Glomerular visceral epithelial cell (primary cell): ENCODE results near the gene HMOX1.
A peak's percentile ranks its signal among the peaks of the same experiment; 100 is the strongest.

ENCODE experiments used
- DNase-seq: peaks from one replicate; pipeline ENCODE4 v3.0.0-alpha.2; 2016; ENCODE audit errors: extremely low spot score

The HMOX1 gene

DNA sequence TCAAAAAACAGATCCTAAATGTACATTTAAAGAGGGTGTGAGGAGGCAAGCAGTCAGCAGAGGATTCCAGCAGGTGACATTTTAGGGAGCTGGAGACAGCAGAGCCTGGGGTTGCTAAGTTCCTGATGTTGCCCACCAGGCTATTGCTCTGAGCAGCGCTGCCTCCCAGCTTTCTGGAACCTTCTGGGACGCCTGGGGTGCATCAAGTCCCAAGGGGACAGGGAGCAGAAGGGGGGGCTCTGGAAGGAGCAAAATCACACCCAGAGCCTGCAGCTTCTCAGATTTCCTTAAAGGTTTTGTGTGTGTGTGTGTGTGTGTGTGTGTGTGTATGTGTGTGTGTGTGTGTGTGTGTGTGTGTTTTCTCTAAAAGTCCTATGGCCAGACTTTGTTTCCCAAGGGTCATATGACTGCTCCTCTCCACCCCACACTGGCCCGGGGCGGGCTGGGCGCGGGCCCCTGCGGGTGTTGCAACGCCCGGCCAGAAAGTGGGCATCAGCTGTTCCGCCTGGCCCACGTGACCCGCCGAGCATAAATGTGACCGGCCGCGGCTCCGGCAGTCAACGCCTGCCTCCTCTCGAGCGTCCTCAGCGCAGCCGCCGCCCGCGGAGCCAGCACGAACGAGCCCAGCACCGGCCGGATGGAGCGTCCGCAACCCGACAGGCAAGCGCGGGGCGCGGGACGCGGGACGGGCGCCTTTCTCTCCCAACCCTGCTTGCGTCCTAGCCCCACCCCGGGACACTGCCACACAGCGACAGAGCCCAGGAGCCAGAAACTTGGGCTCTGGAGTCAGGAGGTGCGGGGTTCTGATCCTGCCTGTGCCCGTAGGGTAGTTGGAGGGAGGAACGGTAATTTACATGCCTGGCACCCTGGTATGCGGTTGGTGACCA, at the start of gene HMOX1:
Gene HMOX1, plus strand, starts transcription at position 560 of the 887 bp plus-strand sequence. Its CDS starts 78 bp downstream, at position 638.
- peak; percentile 82 for DNase-seq

DNA sequence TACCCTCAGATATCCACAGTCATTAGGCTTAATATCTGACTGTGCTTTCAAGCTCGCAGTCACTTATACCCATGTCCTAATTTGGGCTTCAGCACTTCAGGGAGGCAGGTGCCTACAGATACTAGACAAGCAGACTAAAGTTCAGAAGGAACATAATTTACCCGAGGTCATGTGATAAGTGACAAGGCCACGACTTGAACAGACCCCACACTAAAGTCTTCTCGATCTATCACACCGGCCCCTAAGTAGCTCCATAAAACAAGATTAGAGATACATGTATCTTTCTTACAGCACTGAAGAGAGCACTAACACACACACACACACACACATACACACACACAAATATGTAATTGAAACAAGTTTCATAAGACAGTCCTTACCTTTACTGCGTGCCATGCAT, 48.6 kb upstream of the HMOX1 start:
- no peak for DNase-seq

- DNase-seq, result no peak
These were observed 47.7 kb upstream of the HMOX1 start for GRCh38 chr22:35333220-35333619.

DNA sequence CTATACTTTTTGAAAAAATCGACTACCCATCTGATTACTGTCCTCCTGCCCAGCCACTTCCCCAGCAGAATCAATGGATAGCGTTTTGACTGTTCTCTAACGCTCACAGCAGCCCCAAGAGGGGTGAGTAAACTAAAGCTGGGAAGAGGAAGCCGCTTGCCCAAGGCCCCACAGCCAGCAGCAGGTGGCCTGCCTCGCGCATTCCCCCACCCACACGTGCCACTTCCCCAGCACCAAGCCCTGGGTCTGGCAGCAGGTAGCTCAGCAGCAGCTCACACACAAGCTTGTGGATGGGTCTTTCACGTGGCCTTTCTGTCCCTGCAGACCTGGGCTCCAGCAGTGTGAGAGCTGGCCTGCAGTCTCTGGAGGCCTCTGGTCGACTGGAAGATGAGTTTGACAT, 46.9 kb upstream of the HMOX1 start:
- DNase-seq, result no peak

DNA sequence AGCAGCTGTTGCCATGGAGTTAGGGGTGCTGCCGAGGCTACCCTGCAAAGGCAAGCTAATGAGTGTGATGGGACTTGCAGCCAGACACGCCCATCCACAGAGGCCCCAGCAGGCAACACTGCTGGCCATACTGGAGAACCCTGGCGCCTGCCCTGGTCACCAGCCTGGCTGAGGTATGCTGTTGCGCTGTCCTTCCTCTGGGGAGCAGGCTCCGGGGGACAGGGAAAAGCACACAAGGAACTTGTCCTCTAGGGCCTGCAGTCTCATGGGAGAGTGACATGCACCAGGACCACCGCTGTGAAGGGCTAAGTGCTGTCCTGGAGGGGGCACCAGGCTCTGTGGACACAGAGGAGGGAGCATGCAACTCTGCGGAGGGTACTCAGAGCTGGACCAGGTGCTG, 45.4 kb upstream of the HMOX1 start:
- no peak for DNase-seq

DNA sequence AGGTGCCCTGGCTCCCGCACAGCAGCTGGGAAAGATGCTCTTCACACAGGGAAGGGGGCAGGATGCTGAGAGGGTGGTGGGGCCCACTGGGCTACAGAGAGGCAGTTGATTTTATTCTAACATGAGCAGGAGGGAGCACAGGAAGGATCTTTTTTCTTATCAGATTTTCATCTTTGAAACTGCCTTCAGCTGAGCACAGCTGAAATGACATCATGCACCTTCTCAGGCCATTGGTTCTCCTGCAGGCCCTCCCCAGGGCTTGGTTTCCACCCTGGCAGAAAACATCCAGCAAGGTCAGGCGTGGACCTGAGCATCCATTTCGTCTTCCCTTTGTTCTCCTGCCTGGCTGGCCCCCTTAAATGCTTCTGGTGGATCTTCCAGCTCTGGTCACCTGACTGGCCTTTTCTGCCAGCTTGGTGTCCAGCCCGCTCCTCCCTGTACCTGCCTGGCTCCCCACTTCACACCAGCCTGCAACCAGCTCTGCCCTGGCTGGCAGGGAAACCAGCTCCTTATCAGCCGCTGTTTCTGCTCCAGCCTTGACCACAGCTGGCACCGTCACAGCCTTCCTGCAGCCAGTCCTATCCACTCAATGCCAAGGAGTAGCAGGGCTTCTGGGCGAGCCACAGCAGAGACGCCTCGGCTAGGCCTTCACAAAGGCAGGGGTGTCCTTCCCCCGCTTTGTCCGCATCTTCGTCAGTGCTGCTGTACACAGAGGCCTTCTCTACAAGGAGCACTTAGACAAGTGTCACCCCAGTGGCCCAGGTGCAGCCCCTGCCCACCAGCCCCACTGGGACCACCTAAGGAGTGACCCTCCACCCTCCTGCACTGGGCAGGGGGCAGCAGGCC, 44.7 kb upstream of the HMOX1 start:
- DNase-seq, result no peak

DNA sequence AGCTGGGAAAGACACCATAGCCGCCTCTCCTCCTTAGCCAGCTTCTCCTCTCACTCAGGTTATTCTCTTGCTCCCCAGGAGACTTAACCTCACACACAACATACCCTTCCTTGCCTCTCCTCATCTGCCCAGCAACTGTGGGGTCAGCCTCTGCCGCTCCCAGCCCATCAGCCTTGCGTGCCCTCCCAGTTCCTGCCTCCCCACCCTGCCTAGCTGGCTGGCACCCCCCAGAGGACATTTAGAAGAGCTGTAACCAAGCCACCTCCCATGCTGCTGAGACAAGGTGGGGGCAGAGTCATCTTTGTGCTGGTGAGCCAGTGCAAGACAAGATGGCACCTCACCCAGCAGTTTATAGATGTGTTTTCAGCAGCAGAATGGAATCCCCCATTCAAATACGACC, 43.0 kb upstream of the HMOX1 start:
- no peak for DNase-seq

DNA sequence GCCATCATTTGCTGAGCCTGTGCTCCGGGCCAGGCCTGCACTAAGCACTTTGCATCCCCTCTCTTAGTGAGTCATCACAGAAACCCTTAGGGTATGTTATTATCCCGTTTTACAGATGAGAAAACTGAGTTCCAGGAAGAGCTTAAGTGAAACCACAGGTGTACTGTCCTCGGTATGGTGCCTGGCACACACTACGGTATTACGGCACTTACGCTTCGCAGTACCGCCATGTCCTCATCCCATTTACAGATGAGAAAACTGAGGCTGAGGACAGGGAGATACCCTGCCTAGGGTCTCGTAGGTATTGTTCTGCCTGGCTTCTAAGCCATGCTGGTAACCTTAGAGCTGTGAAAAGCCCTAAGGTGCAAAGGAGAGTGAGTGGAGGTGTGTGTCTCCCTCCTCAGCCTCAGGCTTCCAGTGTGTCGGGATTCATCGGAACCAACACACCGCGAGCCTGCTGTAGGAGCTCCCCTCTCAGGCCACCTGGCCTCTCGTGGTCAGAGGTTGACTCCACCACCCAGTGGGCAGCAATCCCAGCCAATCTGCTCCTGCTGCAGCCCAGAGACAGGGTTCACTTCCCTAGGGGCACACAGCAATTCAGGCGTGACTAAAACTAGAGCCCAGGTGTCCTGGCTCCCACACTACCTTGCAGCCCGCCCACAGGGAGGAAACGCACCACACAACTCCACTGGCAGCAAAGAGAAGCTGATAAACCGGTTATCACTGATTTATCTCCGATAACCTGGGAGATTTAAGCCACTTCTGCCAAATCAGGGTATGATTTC, 39.6 kb upstream of the HMOX1 start:
- DNase-seq, result no peak

DNA sequence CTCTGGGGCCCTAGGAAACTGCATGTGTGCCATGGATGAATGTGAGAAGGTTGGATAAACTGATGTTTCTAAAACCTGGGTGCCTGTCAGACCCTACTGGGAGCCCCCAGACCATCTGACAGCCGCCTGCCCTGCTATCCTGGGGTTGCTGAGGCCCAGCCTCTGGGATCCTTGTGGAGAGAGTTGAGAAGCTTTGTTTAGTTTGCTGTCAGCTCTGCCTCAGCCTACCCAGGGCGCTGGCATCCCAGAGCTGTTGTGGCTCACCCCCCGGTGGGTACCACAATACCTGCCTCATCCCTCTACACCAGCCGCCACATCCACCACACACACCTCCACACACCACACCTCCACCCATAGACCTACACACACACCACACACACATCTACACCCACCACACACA, 38.5 kb upstream of the HMOX1 start:
- DNase-seq, result no peak

DNA sequence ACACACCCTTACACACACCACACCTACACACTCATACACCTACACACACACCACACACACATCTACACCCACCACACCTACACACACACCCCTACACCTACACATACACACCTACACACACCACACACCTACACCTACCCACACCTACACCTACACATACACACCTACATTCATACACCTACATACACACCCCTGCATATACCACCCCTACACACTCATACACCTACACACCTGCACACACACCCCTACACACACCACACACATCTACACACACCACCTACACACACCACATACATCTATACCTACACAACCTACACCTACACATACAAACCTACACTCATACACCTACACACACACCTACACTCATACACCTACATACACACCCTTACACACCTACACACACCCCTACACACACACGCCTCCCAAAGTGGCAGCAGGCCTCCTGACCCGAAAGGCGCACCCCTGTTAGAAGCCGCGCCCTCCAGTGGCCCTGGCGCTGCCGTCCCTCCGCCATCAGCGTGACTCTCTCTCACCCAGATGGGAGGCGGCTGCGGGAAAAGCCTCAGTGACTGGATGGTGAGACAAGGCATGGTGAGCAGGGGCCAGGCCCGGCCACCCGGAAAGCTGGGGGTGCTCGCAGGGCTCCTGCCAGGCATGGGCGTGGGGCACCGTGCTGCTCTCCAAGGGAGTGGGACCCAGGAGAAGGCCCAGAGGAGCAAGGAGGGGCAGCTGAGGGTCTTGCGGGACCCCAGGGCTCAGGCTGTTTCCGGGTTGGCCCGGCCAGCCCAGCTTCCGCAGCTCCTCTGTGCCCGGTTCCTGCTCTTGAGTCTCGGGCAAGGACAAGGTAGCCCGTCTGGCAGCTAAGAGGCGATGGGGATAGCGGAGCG, 37.0 kb upstream of the HMOX1 start:
- DNase-seq, result no peak

- DNase-seq, result no peak
These were observed 35.8 kb upstream of the HMOX1 start for GRCh38 chr22:35344956-35345690.

GRCh38 chr22:35345808-35346505, 34.9 kb upstream of the HMOX1 start:
- DNase-seq, result no peak

DNA sequence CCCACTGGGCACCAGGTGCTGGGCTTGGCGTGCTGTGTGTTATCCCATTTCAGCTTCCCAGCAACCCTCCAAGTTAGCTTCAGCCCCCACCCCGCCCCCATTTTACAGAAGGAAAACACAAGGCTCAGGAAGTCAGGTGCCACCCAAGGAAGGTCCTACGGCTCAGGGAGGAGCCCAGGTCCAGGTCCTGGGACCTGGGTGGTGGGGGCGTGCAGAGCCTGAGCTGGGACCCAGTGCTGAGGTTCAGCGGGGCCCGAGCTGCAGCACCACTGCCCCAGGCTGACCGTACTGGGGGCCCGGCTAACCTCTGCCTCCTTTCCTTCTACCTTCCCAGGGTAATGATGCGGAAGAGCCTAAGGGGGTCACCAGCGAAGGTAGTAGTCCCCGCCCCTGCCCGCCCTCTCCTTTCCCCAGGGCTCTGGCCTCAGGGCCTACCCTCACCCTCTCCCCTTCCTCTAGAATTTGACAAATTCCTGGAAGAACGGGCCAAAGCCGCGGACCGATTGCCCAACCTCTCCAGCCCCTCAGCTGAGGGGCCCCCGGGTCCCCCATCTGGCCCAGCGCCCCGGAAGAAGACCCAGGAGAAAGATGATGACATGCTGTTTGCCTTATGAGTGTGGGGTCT, 34.2 kb upstream of the HMOX1 start:
- no peak for DNase-seq

DNA sequence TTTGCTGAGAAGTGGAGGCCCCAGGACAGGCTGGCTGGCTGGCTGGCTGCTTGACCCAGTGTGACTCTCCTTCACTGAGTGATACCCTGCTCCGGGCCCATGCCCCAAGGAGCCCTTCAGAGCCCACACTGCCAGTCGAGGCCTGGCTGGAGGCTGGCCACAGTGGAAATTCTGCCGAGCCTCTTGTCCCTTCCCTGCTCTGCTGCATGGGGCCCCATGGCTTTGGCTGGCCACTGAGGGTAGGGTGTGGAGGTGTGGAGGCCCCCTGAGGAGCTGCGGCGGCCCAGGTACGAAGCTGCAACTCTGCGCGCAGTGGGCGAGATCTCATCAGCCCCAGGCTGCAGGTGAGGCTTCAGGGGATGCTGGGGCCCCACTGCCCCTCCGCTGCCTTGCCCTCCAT, 33.4 kb upstream of the HMOX1 start:
- DNase-seq, result no peak

DNA sequence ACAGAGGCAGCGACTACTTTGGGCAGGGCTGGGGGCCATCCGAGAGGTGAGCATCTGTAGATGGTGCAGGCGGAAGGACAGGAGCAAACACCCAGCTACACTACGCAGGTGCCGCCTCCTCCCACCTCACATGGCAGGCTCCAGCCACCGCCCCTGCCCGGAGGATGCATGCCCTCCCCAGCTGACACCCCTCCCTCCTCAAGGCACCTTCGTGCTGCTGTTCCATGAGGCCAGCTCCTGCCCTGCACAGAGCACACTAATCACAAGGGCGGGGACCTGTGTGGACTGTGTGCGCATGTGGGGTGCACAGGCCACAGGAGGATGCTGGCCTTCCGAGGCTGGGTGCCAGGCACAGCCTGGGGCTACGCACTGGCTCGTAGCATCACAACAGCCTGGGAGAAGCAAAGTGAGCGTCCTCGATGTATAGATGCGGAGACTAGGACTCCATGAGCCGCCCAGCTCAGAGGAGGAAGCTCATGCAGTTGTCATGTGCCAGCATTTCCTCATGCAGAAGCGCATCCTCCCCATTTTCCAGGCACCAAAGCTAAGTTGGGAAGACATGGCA, 32.8 kb upstream of the HMOX1 start:
- no peak for DNase-seq

GRCh38 chr22:35348703-35349102, 32.2 kb upstream of the HMOX1 start:
- no peak for DNase-seq

DNA sequence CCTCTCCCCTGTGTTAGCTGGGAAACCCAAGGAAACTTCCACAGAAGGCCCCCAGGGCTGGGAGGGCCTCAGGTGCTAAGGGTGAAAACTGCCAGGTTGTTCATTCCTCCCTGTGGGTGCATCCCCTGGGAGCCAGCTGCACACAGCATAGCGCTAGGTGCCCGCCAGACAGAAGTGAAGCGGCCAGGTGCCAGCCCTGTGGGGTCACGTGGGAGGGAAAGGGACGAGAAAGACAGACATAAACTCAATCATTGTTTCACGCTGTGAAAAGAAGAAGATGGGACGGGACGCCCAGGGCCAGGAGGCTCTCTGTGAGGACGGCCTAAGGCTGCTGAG, 31.6 kb upstream of the HMOX1 start:
- DNase-seq, result no peak

DNA sequence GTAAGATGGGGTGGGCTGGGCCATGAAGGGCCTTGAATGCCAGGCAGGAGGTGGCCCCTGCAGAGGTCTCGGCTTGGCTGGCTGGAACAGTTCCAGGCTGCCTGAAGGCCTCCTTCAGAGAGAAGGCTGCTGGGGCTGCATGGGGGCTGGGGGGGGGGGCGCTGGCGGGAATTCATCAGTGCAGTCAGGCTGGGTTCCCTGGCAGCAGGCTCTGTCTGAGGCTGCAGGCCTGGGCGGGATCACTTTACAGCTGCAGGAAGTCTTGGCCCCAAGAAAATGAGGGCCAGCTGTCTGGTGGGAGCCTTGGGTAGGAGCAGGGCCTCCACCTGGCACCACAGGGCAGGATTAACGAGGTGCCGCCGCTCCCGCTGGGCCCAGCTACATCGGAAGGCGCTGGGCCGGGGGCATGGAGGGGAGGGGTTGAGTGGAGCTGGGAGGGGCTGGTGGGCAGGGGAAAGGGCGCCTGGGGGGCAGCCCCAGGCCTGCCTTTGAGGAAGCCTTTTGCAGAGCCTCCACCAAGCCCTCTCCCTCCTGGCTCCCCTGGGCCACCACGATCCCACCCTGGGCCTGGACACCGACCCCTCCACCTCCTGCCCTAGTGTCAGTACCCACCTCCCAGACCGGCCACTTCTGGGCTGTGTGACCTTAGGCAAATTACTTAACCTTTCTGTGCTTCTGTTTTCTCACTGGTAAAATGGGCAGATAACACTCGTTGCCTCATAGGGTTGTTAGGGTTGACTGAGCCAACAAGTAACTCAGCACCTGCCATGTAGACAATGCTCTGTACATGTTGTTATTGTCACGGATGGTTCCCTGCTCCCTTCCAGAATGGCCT, 31.0 kb upstream of the HMOX1 start:
- peak; percentile 16 for DNase-seq
